ENCODE results near the gene E2F4.

DNA sequence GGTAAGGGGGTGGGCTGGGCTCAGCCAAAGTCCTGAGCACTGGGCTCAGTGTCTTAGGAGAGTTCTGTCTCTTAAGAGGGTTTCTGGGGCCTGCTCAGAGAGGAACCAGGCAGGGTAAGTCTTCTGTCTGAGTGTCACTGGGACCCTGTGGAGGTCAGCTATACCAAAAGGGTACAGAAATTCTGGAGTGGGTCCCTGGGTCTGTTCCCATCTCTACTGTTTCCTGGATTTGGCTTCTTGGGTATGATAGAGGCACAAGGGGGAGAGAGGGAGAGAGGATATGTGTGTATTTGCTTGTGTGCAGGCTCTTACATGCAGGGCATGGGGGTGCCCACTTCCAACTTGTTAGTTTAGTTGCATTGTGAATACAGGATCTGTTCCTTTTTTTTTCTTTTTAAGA lies 1.6 kb downstream of the E2F4 start:
- TF ChIP-seq, protein P1, sequence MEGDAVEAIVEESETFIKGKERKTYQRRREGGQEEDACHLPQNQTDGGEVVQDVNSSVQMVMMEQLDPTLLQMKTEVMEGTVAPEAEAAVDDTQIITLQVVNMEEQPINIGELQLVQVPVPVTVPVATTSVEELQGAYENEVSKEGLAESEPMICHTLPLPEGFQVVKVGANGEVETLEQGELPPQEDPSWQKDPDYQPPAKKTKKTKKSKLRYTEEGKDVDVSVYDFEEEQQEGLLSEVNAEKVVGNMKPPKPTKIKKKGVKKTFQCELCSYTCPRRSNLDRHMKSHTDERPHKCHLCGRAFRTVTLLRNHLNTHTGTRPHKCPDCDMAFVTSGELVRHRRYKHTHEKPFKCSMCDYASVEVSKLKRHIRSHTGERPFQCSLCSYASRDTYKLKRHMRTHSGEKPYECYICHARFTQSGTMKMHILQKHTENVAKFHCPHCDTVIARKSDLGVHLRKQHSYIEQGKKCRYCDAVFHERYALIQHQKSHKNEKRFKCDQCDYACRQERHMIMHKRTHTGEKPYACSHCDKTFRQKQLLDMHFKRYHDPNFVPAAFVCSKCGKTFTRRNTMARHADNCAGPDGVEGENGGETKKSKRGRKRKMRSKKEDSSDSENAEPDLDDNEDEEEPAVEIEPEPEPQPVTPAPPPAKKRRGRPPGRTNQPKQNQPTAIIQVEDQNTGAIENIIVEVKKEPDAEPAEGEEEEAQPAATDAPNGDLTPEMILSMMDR (IDR thresholded peaks at IDR 0.05), result no peak
- TF ChIP-seq EZH2phosphoT487 (IDR thresholded peaks at IDR 0.05), result no peak

Data from neural progenitor cell (in vitro differentiated cells).